Gastroesophageal sphincter (tissue), 4 donors: ENCODE data around the gene ARHGEF16. TPM values are rescaled to one million over a fixed set of nuclear protein-coding genes. Genes with fewer than 3 reads are reported as not detected.

Source experiments
- ATAC-seq: fragments of 150-250 bp; one replicate; pipeline ENCODE4 v1.9.1; 2016; ENCODE audit warnings: mild to moderate bottlenecking, moderate library complexity
- H3K27ac ChIP-seq, 4 donors: fragments of 200-600 bp; sonication (generic) in 3 of 4; 1 replicate in 3 of 4; 2 replicates in 1 of 4; pipeline ENCODE4 v1.5.1; 2016 to 2019
- H3K27me3 ChIP-seq: fragments of 200-600 bp; sonication (generic); one replicate; pipeline ENCODE4 v1.5.1; 2019
- H3K36me3 ChIP-seq, 2 donors: fragments of 200-600 bp; sonication (generic); one replicate each; pipeline ENCODE4 v1.5.1; 2019; ENCODE audit warnings: control low read depth in 1 of 2
- H3K4me1 ChIP-seq, 3 donors: fragments of 200-600 bp; sonication (generic); 1 replicate in 2 of 3; 2 replicates in 1 of 3; pipeline ENCODE4 v1.5.1; 2016 to 2019; ENCODE audit warnings: control low read depth in 2 of 3
- H3K4me3 ChIP-seq, 2 donors: fragments of 200-600 bp; sonication (generic); one replicate each; pipeline ENCODE4 v1.5.1; 2019; ENCODE audit warnings: mild to moderate bottlenecking in 1 of 2, moderate library complexity in 1 of 2
- H3K9me3 ChIP-seq, 3 donors: fragments of 200-600 bp; sonication (generic); one replicate each; pipeline ENCODE4 v1.5.1; 2017 to 2019; ENCODE audit warnings: control low read depth in 2 of 3
- CTCF ChIP-seq, 4 experiments: fragments of 200-600 bp in 2 of 4; fragments of 450-650 bp in 2 of 4; sonication (generic) in 1 of 4; IDR thresholded peaks; one replicate each; pipeline ENCODE4 v1.5.1; 2017 to 2019; ENCODE audit warnings: antibody characterized with exemption in 4 of 4, mild to moderate bottlenecking in 2 of 4, moderate library complexity in 2 of 4
- EP300 ChIP-seq: sonication (generic); formaldehyde crosslinking; IDR thresholded peaks from one replicate; pipeline ENCODE4 v1.6.1; 2017; ENCODE audit warnings: antibody characterized with exemption, mild to moderate bottlenecking
- POLR2A ChIP-seq, 2 donors: fragments of 450-650 bp; IDR thresholded peaks; one replicate each; pipeline ENCODE4 v1.6.1; 2017; ENCODE audit warnings: antibody characterized with exemption in 2 of 2, mild to moderate bottlenecking in 2 of 2, moderate library complexity in 1 of 2
- POLR2AphosphoS5 ChIP-seq: sonication (generic); formaldehyde crosslinking; IDR thresholded peaks from one replicate; pipeline ENCODE4 v1.6.1; 2017; ENCODE audit warnings: antibody characterized with exemption
- WGBS, 2 donors: methylation state at CpG; one replicate each; pipeline ENCODE4 v1.1.5; 2018; ENCODE audit warnings: low coverage in 1 of 2; 5-methylcytosine and 5-hydroxymethylcytosine counted together
- total RNA-seq, 4 donors: library from RNA; depleted of rRNA; stranded (reverse); fragments of >200 nt; gene quantifications; one replicate each; pipeline ENCODE4 v1.1.0, GENCODE V29; 2016

ARHGEF16 gene
- total RNA-seq, 4 donors from 2014 or later, result 0.54 to 2.3 (median 0.87) TPM

GRCh38 chr1:3461238-3461933, 6.9 kb downstream of the ARHGEF16 start:
- 83 to 96% methylated on average over 3 to 8 of the region's 30 CpGs for WGBS, 2 donors
- ATAC-seq, result no peak
- peaks cover 0 to 12% (median 0%) of the 10 kb centered on the region in 3 donors for H3K4me1 ChIP-seq

GRCh38 chr1:3461934-3462275, 7.4 kb downstream of the ARHGEF16 start:
- TF ChIP-seq CTCF (IDR thresholded peaks at IDR 0.05) (no peak), EP300 (no peak), POLR2A (IDR thresholded peaks at IDR 0.05) (no peak), POLR2AphosphoS5 (no peak)
- H3K36me3 ChIP-seq, result no peaks in the 10 kb centered on the region
- no peak for ATAC-seq
- H3K4me3 ChIP-seq, result no peak overlapping the region
- peaks cover 0 to 12% (median 0%) of the 10 kb centered on the region in 3 donors for H3K4me1 ChIP-seq
- no peak overlapping the region for H3K27ac ChIP-seq
- peaks cover 19% of the 10 kb centered on the region for H3K27me3 ChIP-seq
- 80% methylated on average over 1 of the region's 13 CpGs; no CpG with 5 or more reads in 1 of the 2 donors for WGBS, 2 donors
- H3K9me3 ChIP-seq, result no peaks in the 10 kb centered on the region

More at GRCh38 chr1:3461238-3461933, 6.9 kb downstream of the ARHGEF16 start:
- H3K9me3 ChIP-seq, result no peaks in the 10 kb centered on the region
- H3K4me3 ChIP-seq, result no peak overlapping the region
- TF ChIP-seq EP300 (no peak), POLR2AphosphoS5 (no peak), CTCF (IDR thresholded peaks at IDR 0.05) (no peak), POLR2A (IDR thresholded peaks at IDR 0.05) (no peak)
- H3K27ac ChIP-seq, result no peak overlapping the region
- peaks cover 22% of the 10 kb centered on the region for H3K27me3 ChIP-seq
- H3K36me3 ChIP-seq, result no peaks in the 10 kb centered on the region

- Histone ChIP-seq H3K4me3 (no peak overlapping the region), H3K27me3 (peaks cover 19% of the 10 kb centered on the region), H3K9me3 (no peaks in the 10 kb centered on the region), H3K36me3 (no peaks in the 10 kb centered on the region), H3K27ac (no peak overlapping the region), H3K4me1 (peaks cover 0 to 10% (median 0%) of the 10 kb centered on the region in 3 donors)
- WGBS, 2 donors, result 89 to 94% methylated on average over 3 of the region's 16 CpGs
- no peak for TF ChIP-seq POLR2AphosphoS5
- no peak for TF ChIP-seq EP300
- no peak for TF ChIP-seq CTCF (IDR thresholded peaks at IDR 0.05)
- no peak for TF ChIP-seq POLR2A (IDR thresholded peaks at IDR 0.05)
- no peak for ATAC-seq
Observed at GRCh38 chr1:3462356-3463012, 8.0 kb downstream of the ARHGEF16 start.

- H3K36me3 ChIP-seq, result no peaks in the 10 kb centered on the region
- no CpG with 5 or more reads among the region's 22 CpGs for WGBS, 2 donors
- no peaks in the 10 kb centered on the region for H3K9me3 ChIP-seq
- no peak for ATAC-seq
- H3K4me1 ChIP-seq, result peaks cover 0 to 5% (median 0%) of the 10 kb centered on the region in 3 donors
- peaks cover 24% of the 10 kb centered on the region for H3K27me3 ChIP-seq
- H3K4me3 ChIP-seq, result no peak overlapping the region
- H3K27ac ChIP-seq, result no peak overlapping the region
- TF ChIP-seq POLR2AphosphoS5, result no peak
- no peak for TF ChIP-seq EP300
- TF ChIP-seq CTCF (IDR thresholded peaks at IDR 0.05), result no peak
- no peak for TF ChIP-seq POLR2A (IDR thresholded peaks at IDR 0.05)
Observed at GRCh38 chr1:3463013-3463385, 8.5 kb downstream of the ARHGEF16 start.

- H3K9me3 ChIP-seq, result no peaks in the 10 kb centered on the region
- WGBS, 2 donors, result no CpG with 5 or more reads among the region's 20 CpGs
- no peak for ATAC-seq
- no peak overlapping the region for H3K4me3 ChIP-seq
- H3K36me3 ChIP-seq, result no peaks in the 10 kb centered on the region
- no peak for TF ChIP-seq POLR2AphosphoS5
- no peak for TF ChIP-seq POLR2A (IDR thresholded peaks at IDR 0.05)
- TF ChIP-seq EP300, result no peak
- TF ChIP-seq CTCF (IDR thresholded peaks at IDR 0.05), result no peak
- H3K27ac ChIP-seq, result no peak overlapping the region
- H3K27me3 ChIP-seq, result peaks cover 27% of the 10 kb centered on the region
- peaks cover 0 to under 1% (median 0%) of the 10 kb centered on the region in 3 donors for H3K4me1 ChIP-seq
Observed at GRCh38 chr1:3463408-3463863, 9.0 kb downstream of the ARHGEF16 start.
